Measurements from ENCODE around the gene COL23A1.
"Not testable (repeated sequence)": the region's sequence is repeated elsewhere in the genome, so short reads cannot be mapped to it uniquely, and the experiment has no call there.

The COL23A1 gene

GRCh38 chr5:178371362-178372111 is 218.7 kb downstream of the COL23A1 start:
- DNase-seq, result no peak

- DNase-seq, result no peak
Measured at GRCh38 chr5:178370102-178370501, 220.1 kb downstream of the COL23A1 start.

GRCh38 chr5:178369469-178369868 is 220.7 kb downstream of the COL23A1 start:
- not testable (repeated sequence) for DNase-seq

GRCh38 chr5:178368716-178369300 is 221.4 kb downstream of the COL23A1 start:
- no peak for DNase-seq

GRCh38 chr5:178368274-178368673 is 221.9 kb downstream of the COL23A1 start:
- DNase-seq, result no peak

- no peak for DNase-seq
Measured at GRCh38 chr5:178367736-178368120, 222.5 kb downstream of the COL23A1 start.

GRCh38 chr5:178366998-178367735 is 223.0 kb downstream of the COL23A1 start:
- DNase-seq, result no peak

GRCh38 chr5:178365501-178366440 is 224.4 kb downstream of the COL23A1 start:
- no peak for DNase-seq

GRCh38 chr5:178364326-178364675 is 225.9 kb downstream of the COL23A1 start:
- DNase-seq, result no peak

GRCh38 chr5:178363501-178364325 is 226.5 kb downstream of the COL23A1 start:
- no peak for DNase-seq

GRCh38 chr5:178361657-178362445 is 228.3 kb downstream of the COL23A1 start:
- DNase-seq, result no peak

GRCh38 chr5:178360926-178361235 is 229.3 kb downstream of the COL23A1 start:
- DNase-seq, result no peak

GRCh38 chr5:178360222-178360925 is 229.8 kb downstream of the COL23A1 start:
- DNase-seq, result no peak

- no peak for DNase-seq
Measured at GRCh38 chr5:178359738-178360137, 230.5 kb downstream of the COL23A1 start.

- DNase-seq, result no peak
Measured at GRCh38 chr5:178357678-178358077, 232.5 kb downstream of the COL23A1 start.

GRCh38 chr5:178357121-178357521 is 233.1 kb downstream of the COL23A1 start:
- DNase-seq, result no peak

- DNase-seq, result no peak
Measured at GRCh38 chr5:178356431-178356872, 233.7 kb downstream of the COL23A1 start.

- no peak for DNase-seq
Measured at GRCh38 chr5:178355671-178356070, 234.5 kb downstream of the COL23A1 start.

GRCh38 chr5:178353461-178353860 is 236.7 kb downstream of the COL23A1 start:
- no peak for DNase-seq

- no peak for DNase-seq
Measured at GRCh38 chr5:178352035-178352349, 238.2 kb downstream of the COL23A1 start.

Measured in NCI-H187 (cell line).